HL-60/S4 (cell line): ENCODE results near the gene SLC35F6.
"Not testable (repeated sequence)": the region's sequence is repeated elsewhere in the genome, so short reads cannot be mapped to it uniquely, and the experiment has no call there.

ENCODE experiments used
- in situ Hi-C: fragments of 300-500 bp; cut with MboI; formaldehyde crosslinking; loops from 2 replicates; pipeline ENCODE4 v1.14.3; 2022; ENCODE audit warnings: low sequenced_read_pairs

The SLC35F6 gene

DNA sequence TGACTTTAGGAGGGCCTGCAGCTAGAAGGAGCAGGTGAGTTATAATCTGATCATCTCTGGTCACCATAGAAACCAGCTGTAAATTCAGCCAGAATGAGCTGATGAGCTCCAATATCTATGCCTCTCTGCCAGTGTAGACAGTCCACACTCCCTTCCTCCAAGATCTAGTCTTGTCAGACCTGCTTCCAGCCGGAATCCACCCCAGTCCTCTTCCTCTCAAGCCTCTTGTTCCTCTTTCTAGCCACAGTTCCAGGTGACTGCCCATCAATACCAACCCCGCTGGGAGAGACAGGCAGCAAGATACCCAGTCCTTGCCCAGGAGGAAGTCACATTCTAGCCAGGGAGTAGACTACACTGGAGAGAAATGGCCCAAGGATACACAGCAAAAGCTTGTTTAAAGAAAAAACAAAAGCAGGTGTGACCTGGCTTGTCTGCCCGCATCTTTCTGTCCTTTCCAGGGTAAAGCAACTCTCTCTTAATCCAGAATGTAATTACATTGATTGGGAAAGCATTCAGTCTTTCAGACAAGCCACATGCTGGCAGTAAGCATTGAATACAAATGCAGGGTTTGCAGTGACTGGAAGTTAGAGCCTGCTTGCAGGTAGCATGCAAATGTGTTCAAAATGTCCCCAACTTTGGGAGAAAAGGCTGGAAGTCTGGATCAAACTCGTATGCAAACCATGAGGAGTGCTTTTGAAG, 9.0 kb upstream of the SLC35F6 start:
- in situ Hi-C loops, result no loop called here

DNA sequence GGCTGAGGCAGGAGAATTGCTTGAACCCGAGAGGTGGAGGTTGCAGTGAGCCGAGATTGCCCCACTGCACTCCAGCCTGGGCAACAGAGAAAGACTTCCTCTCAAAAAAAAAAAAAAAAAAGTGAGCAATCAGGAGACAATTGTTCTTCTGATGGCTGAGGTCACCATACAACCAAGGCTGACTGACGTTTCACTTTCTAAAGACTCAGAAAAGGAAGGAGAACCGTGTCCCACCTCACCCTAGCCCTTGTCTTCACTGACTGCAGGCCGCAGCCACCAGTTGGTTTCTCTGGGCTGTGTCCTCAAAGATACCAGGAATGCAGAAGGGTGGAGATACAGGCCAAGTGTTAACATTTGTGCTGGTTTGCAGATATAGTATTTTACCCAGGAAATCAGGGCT, 7.7 kb upstream of the SLC35F6 start:
- in situ Hi-C loops, result no loop called here

DNA sequence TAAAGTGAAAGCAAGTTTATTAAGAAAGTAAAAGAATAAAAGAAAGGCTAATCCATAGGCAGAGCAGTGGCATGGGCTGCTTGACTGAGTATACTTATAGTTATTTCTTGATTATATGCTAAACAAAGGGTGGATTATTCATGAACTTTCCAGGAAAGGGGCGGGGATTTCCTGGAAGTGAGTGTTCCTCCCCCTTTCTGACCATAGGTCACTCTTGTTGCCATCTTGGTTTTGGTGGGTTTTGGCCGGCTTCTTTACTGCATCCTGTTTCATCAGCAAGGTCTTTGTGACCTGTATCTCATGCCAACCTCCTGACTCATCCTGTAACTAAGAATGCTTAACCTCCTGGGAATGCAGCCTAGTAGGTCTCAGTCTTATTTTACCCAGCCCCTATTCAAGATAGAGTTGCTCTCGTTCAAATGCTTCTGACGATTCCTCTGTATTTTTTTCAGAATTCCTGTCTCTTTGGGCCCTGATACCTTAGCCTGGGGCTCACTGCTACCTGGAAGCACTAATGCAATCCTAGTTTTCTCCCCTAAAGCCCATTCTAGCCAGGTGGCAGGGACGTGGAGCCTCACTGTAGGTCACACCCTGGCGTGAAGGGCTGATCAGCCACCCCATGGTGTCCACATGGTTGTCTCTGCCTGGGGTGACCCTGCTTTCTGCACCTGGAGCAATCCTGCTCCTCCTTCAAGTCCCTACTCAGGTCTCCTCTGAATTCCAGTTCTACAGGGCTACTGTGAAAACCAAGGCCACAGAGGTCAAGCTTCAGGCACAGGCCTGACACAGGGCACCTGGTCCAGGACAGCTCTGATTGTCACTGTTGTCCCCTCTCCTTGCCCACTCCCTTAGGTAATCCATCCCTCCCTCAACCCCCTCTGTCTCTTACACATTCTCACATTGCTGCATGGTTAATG, 6.0 kb upstream of the SLC35F6 start:
- in situ Hi-C loops, result no loop called here

DNA sequence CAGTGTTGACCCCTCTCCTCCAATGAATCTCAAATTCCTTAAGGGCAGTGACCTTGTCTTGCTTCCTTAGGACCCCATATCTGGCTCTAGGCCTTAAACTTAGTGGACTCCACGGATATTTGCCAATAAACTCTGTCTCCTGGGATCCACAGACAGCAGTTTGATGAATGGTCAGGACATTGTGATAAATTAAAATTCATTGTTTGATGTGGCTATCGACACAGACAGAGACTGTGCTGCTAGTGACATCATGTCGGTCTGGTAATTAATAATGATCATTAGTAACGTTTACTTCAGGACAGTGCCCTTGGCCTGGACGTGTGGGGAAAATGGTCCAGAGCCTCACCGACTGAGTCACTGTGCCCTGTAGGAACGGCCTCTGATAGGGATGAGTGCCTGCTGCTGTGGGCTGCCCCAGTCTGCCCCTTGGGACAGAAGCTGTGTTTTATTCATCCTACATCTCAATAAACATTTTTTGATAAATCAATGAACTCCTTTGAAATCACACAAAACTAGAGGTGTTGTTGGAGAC, 5.2 kb upstream of the SLC35F6 start:
- in situ Hi-C loops, result no loop called here

DNA sequence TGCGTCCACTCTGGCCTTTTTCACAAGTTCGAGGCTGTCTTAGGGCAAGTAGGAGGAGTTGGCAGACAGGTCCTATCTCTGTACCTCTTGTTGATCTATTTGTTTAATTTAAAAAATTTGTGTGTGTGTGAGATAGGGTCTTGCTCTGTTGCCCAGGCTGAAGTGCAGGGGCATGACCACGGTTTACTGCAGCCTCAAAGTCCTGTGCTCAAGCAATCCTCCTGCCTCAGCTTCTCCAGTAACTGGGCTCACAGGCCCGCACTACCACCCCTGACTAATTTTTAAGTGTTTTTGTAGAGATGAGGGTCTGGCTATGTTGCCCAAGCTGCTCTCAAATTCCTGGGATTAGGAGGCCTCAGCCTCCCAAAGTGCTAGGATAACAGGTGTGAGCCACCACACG, 4.2 kb upstream of the SLC35F6 start:
- in situ Hi-C loops, result no loop called here

DNA sequence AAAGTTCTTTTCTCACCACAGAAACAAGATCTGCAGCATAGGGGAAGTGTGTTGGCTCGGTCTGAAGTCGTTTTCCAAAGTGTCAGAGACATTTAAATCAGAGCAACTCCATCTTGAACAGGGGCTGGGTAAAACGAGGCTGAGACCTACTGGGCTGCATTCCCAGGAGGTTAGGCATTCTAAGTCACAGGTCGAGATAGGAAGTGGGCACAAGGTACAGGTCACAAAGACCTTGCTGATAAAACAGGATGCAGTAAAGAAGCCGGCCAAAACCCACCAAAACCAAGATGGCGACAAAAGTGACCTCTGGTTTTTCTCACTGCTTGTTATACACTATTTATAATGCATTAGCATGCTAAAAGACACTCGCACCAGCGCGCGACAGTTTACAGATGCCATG, 3.1 kb upstream of the SLC35F6 start:
- in situ Hi-C loops, result not testable (repeated sequence)

DNA sequence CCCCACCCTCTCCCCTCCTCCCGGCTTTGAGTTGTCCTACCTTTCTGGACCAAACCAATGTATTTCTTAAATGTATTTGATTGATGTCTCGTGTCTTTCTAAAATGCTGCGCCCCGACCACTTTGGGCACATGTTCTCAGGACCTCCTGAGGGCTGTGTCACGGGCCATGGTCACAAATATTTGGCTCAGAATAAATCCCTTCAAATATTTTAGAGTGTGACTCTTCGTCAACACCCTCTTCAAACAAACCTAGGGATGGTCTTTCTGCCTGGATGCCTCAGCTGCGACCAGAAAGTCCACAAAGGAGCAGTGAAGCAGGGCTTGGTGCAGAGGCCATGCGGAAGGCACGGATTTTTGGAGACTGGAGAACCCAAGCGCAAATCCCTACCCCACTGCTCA, 1.1 kb upstream of the SLC35F6 start:
- in situ Hi-C loops, result no loop called here

DNA sequence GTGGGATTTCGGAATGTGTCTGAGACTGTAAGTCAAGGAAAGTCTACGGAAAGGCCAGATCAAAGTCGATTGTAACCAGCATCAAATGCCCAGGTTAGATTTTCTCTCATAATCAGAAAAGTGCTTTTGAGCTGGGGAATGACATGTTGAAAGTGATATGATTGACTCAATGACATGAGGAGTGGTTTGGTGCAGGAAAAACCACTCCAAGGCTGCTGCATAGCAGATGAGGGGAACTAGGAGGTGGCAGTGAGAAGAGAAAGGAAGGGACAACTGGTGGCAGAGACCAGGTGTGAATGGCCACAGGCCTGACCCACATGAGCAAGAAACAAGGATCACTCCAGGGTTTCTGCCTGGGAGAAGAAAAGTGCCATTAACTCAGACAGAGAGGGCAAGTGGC, 822 bp downstream of the SLC35F6 start:
- in situ Hi-C loops, result no loop called here

DNA sequence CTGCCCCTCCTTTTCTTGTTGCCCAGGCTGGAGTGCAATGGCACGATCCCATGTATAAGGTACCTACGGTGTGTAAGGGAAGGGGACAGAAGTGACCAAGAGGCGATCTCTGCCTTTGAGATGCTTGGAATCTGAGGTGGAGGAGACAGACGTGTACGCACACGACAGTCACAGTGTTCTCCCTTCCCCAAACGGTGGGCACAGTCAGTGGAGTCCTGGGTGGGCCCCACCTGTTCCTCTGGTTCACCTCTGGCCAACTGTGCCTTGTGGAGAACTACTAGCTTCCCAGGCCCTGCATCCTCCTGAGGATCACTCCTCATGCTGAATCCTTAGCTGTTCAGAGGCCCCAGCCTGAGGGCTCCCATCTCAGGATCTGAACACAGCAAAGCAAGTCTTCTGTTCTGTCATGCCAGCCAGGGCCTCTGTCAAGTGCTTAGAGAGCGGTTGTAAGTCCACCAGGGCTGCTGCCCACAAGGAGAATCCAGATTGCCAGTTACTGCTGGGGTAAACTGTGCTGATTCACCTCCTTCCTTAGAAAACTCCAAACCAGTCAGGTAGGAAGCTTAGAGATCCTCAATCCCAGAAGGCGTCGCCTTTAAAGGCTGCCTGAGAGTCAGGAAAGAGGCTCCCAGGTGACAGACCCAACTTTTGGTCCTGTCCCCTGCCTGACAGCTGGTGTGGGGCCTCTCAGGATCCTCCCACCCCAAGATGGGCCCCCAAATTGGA, 1.6 kb downstream of the SLC35F6 start:
- in situ Hi-C loops, result no loop called here

DNA sequence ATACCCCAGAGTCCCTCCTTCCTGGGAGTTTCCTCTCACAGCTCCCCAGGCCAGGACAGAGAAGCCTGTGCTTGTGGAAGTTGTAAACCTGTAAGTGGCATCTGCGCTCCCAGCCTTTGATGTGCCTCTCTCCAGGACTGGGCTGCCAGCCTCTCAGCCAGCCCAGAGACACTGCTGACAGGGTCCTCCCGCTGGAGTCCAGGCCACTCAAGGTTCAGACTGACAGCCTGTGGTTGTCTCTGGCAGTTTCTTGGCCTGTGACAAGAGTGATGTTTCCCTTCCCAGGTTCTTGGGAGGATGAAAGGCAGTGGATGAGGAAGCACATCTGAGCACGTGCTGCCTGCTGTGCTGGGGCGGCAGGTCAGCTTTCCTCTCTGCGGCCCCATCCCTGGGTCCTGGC, 3.0 kb downstream of the SLC35F6 start:
- in situ Hi-C loops, result no loop called here

DNA sequence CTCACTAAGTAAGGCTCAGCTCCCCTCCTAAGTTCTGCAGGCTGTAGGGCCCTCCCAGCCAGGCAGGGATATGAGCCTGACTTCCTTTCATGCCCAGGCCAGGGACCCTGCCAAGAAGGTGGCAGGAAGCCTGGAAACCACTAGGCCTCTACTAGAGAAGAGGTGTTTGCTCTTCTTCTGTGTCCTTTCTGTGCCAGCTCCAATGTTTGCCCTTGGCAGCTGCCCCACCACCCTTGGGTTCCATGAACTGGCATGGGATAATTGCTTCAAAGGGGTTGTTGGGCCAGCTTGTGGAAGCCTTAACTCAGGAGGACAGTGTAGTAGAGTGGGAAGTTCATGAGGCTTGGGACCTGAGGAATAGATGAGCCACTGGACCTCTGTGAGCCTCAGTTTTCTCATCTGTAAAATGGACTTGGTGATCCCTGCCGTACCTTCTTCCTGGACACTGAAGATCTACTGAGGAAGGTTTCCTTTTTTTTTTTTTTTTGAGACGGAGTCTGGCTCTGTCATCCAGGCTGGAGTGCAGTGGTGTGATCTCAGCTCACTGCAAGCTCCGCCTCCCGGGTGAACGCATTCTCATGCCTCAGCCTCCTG, 3.9 kb downstream of the SLC35F6 start:
- in situ Hi-C loops, result no loop called here

DNA sequence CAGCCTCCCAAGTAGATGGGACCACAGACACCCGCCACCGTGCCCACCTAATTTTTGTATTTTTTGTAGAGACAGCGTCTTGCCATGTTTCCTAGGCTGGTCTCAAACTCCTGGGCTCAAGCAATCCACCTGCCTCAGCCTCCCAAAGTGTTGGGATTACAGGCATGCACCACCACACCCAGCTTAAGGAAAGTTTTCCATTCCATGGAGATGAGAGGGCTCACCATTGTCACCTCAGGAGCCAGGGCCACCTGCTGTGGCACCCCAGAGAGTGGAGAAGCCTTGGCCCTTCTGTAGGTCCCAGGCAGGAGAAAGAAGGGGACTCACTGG, 4.6 kb downstream of the SLC35F6 start:
- in situ Hi-C loops, result no loop called here

DNA sequence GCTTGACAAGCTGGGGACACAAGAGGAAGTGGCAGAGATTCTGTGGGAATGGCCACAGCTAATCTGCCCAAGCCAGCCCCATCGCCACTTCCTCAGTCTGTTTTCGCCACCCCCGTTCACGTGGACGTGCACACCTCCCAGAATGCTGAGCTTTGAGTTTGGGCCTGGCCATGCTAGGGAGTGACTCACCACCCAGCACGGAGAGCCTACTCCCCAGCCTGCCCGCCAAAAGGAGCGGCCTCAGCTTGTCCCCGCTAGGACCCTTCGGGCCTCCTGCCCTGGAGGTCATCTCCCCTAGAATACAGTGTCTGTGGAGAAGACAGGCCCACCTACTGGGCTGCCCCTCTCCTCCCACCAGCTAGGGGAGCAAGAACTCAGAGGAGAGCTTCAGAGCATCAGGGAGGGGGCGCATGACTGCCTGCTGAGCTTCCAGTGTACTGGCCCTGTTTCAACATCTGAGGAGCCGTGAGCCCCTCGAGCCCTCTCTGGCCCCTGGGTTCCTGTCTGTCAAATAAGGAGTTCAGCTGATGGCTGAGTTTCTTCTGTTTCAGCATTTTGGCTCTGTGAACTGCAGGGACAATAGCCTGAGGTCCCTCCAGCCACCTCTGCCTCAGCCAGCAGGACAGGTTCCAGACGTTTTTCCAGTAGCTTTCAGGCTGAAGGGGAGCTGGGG, 5.1 kb downstream of the SLC35F6 start:
- in situ Hi-C loops, result no loop called here

DNA sequence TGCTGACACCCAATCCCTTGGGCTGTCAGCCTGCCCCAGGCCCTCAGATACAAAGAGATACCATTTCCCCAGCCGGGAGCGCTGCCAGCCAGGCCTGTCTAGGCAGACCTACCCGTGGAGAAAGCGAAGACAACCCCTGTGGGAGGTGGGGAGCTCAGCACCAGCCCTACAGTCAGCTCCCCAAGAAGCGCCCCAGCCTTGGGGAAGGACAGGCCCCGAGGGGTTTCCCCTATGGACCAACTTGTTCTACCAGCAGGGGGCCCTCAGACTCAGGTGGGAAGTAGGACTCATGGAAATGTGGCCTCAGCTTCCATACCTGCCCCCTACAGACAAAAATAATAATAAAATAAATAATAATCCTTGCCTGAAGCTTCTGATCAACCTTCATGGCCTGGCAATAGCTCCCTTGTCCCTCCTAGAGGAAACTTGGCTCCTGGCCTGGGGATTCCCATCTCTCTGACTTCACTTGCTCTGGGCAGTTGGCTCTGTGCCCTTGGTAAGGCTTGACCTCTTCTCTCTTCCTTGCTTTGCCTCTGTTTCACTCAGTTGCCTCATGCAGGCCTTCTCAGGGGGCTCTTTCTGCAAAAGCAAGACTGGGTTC, 7.0 kb downstream of the SLC35F6 start:
- in situ Hi-C loops, result no loop called here

DNA sequence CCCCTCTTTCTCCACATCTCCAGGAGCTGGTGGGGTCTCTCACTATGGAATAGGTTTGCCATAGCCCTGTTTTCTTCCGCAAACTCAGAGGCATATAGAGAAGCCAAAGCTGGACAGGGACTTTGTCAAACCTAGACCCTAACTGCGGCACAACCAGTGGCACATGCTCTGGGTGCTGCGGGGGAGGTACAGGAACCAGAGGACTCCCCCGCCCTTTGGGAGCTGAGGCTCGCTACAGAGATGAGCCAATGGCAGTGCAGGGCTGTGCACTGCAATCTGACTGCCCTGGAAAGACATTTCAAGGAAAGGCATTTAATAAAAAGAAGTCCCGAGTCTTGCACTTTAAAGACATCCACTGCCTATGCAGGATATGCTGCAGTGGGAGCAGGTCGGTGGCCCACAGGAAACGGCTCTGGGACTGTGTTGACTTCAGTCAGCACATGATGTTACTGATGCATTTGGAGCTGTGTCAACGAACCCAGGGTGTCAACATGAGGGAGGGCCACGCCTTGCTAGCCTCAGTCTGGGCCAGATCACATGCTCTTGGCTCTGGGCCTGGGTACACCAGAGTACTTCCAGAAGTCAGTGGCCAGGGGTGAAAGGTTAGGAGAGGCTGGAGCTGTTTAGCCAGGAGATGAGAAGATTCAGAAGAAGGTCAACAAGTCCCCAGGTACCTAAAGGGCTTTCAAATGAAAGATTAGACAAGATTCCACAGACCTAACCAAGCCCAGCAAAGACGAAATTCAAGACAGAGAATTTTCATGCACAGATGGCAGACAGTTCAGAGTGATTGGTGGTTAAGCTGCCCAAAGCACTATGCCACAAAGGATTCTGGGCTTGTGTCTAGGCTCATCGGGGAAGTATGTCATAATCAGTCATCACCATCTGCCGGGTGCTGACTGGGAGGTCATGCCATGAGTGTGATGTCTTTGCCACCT, 8.2 kb downstream of the SLC35F6 start:
- in situ Hi-C loops, result no loop called here

DNA sequence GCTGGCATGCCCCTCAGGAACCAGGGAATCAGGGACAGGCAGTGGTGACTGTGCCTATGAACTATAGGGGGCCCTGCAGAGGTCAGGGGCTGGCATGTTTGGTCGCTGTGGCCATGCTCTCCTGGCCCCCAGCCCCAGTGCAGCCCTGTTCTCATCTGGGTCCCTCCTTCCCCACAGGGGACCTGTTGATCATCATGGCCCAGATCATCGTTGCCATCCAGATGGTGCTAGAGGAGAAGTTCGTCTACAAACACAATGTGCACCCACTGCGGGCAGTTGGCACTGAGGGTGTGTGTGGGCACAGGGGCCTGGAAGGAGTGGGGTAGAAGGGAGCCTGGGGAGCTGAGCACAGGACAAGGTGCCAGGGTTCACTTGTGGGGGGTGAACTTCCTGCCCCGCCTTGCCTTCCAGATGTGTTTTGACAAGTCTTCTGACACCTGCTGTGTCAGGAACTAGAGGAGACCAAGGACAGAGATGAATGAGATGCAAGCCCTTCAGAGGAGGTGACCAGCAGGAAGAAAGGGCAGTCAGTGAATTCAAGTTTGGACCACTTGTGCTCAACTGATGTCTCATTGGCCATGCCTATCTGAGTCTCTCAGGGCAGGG, 12.2 kb downstream of the SLC35F6 start:
- in situ Hi-C loops, result no loop called here

DNA sequence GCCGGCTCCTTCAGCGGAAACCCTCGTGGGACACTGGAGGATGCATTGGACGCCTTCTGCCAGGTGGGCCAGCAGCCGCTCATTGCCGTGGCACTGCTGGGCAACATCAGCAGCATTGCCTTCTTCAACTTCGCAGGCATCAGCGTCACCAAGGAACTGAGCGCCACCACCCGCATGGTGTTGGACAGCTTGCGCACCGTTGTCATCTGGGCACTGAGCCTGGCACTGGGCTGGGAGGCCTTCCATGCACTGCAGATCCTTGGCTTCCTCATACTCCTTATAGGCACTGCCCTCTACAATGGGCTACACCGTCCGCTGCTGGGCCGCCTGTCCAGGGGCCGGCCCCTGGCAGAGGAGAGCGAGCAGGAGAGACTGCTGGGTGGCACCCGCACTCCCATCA, 14.0 kb downstream of the SLC35F6 start:
- in situ Hi-C loops, result no loop called here

DNA sequence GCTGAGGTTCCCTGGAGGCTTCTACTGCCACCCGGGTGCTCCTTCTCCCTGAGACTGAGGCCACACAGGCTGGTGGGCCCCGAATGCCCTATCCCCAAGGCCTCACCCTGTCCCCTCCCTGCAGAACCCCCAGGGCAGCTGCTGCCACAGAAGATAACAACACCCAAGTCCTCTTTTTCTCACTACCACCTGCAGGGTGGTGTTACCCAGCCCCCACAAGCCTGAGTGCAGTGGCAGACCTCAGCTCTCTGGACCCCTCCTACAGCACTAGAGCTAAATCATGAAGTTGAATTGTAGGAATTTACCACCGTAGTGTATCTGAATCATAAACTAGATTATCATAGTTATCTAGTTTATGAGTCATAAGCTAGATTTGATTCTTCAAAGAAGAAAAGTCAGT, 14.4 kb downstream of the SLC35F6 start:
- in situ Hi-C loops, result no loop called here
